ENCODE data around the gene PHB1. TPM values are rescaled to one million over a fixed set of nuclear protein-coding genes. Genes with fewer than 3 reads are reported as not detected.

PHB1 gene
- polyA plus RNA-seq, 1 donor (not counting 4 experiments of a cell fraction or from before 2014, with no cell fraction given) = 395 TPM

GRCh38 chr17:49359990-49360795 is 54.5 kb downstream of the PHB1 start:
- TF ChIP-seq CTCF (optimal IDR thresholded peaks at IDR 0.05 in 1 of 3, IDR thresholded peaks at IDR 0.05 in 1 of 3, conservative IDR thresholded peaks at IDR 0.05 in 1 of 3; ENCODE audit: extremely low read depth in 1 of 3, insufficient read depth in 2 of 3, low read length in 3 of 3) = no peak
- TF ChIP-seq EZH2 (IDR thresholded peaks at IDR 0.05; ENCODE audit: low read length) = no peak
- Histone ChIP-seq H3K9me1 (ENCODE audit: control insufficient read depth, extremely low read depth, insufficient read depth, low read length) (peaks cover 3% of the 10 kb centered on the region), H3K4me2 (ENCODE audit: control insufficient read depth, extremely low read depth, insufficient read depth, low read depth, low read length) (peak overlapping the region; percentile 74), H3K27me3 (ENCODE audit: control insufficient read depth, extremely low read depth, insufficient read depth, low read length) (no peaks in the 10 kb centered on the region), H3K27ac (ENCODE audit: control insufficient read depth, insufficient read depth, low read length) (peak overlapping the region; percentile 26), H3K79me2 (ENCODE audit: control insufficient read depth, insufficient read depth, low read length) (peaks cover 52% of the 10 kb centered on the region), H3K9ac (ENCODE audit: control insufficient read depth, extremely low read depth, insufficient read depth, low read length) (peak overlapping the region; percentile 87), H3K4me3 (ENCODE audit: control insufficient read depth in 2 of 3, extremely low read depth in 1 of 3, insufficient read depth in 2 of 3, low read depth in 1 of 3, low read length in 3 of 3) (peak overlapping the region; percentile 72 to 94 (median 78)), H3K4me1 (ENCODE audit: control insufficient read depth, extremely low read depth, insufficient read depth, low read length) (peaks cover 30% of the 10 kb centered on the region), H4K20me1 (ENCODE audit: control insufficient read depth, extremely low read depth, insufficient read depth, low read length) (no peaks in the 10 kb centered on the region), H3K36me3 (ENCODE audit: control insufficient read depth in 2 of 2, extremely low read depth in 1 of 2, insufficient read depth in 2 of 2, low read length in 2 of 2) (no peaks in the 10 kb centered on the region), H2AFZ (ENCODE audit: control insufficient read depth, low read length) (no peak overlapping the region), H3K9me3 (ENCODE audit: control insufficient read depth, low read depth, low read length) (no peaks in the 10 kb centered on the region)
- dilution Hi-C loops (cut with MboI; ENCODE audit: extremely low pct_ligation_motif_present, low sequenced_read_pairs) = no loop called here
- DNase-seq (ENCODE audit: low read depth, low spot score) = no peak
- FAIRE-seq = no peak

GRCh38 chr17:49358641-49359247 is 55.9 kb downstream of the PHB1 start:
- H3K36me3 ChIP-seq (ENCODE audit: control insufficient read depth in 2 of 2, extremely low read depth in 1 of 2, insufficient read depth in 2 of 2, low read length in 2 of 2) = no peaks in the 10 kb centered on the region
- no peak overlapping the region for H3K27ac ChIP-seq (ENCODE audit: control insufficient read depth, insufficient read depth, low read length)
- no peaks in the 10 kb centered on the region for H3K9me3 ChIP-seq (ENCODE audit: control insufficient read depth, low read depth, low read length)
- H3K4me2 ChIP-seq (ENCODE audit: control insufficient read depth, extremely low read depth, insufficient read depth, low read depth, low read length) = peak overlapping the region; percentile 74
- FAIRE-seq = no peak
- no peaks in the 10 kb centered on the region for H4K20me1 ChIP-seq (ENCODE audit: control insufficient read depth, extremely low read depth, insufficient read depth, low read length)
- no peaks in the 10 kb centered on the region for H3K27me3 ChIP-seq (ENCODE audit: control insufficient read depth, extremely low read depth, insufficient read depth, low read length)
- H3K9ac ChIP-seq (ENCODE audit: control insufficient read depth, extremely low read depth, insufficient read depth, low read length) = no peak overlapping the region
- peaks cover 52% of the 10 kb centered on the region for H3K79me2 ChIP-seq (ENCODE audit: control insufficient read depth, insufficient read depth, low read length)
- H3K9me1 ChIP-seq (ENCODE audit: control insufficient read depth, extremely low read depth, insufficient read depth, low read length) = peaks cover 3% of the 10 kb centered on the region
- TF ChIP-seq CTCF (optimal IDR thresholded peaks at IDR 0.05 in 1 of 3, IDR thresholded peaks at IDR 0.05 in 1 of 3, conservative IDR thresholded peaks at IDR 0.05 in 1 of 3; ENCODE audit: extremely low read depth in 1 of 3, insufficient read depth in 2 of 3, low read length in 3 of 3) = no peak
- TF ChIP-seq EZH2 (IDR thresholded peaks at IDR 0.05; ENCODE audit: low read length) = no peak
- no peak overlapping the region for H2AFZ ChIP-seq (ENCODE audit: control insufficient read depth, low read length)
- DNase-seq (ENCODE audit: low read depth, low spot score) = no peak
- no peak overlapping the region for H3K4me3 ChIP-seq (ENCODE audit: control insufficient read depth in 2 of 3, extremely low read depth in 1 of 3, insufficient read depth in 2 of 3, low read depth in 1 of 3, low read length in 3 of 3)
- H3K4me1 ChIP-seq (ENCODE audit: control insufficient read depth, extremely low read depth, insufficient read depth, low read length) = peaks cover 30% of the 10 kb centered on the region
- dilution Hi-C loops (cut with MboI; ENCODE audit: extremely low pct_ligation_motif_present, low sequenced_read_pairs) = no loop called here

All from keratinocyte (primary cell).